ENCODE measurements around the gene KRT38.

DNA sequence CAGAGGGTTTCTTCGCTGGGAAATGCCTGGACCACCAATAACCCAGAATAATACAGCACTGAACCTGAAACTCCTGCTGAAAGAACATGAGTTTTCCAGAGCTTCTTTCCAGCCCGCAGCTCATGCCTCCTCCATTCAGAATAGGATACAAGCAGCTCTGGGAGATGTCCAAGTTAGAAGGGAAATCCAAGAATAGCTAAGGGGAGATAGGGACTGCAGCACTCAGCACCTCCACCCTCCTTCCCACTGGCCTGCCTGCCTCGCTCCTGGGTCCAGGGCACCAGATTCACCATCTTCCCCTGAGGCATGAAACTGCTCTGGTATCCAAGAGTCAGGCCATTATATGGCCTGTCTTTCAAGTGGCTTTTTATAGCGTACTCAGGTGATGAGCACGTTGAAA is 47.5 kb downstream of the KRT38 start:
- TF ChIP-seq, protein P1, sequence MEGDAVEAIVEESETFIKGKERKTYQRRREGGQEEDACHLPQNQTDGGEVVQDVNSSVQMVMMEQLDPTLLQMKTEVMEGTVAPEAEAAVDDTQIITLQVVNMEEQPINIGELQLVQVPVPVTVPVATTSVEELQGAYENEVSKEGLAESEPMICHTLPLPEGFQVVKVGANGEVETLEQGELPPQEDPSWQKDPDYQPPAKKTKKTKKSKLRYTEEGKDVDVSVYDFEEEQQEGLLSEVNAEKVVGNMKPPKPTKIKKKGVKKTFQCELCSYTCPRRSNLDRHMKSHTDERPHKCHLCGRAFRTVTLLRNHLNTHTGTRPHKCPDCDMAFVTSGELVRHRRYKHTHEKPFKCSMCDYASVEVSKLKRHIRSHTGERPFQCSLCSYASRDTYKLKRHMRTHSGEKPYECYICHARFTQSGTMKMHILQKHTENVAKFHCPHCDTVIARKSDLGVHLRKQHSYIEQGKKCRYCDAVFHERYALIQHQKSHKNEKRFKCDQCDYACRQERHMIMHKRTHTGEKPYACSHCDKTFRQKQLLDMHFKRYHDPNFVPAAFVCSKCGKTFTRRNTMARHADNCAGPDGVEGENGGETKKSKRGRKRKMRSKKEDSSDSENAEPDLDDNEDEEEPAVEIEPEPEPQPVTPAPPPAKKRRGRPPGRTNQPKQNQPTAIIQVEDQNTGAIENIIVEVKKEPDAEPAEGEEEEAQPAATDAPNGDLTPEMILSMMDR (IDR thresholded peaks at IDR 0.05), result no peak
- no peak for TF ChIP-seq POLR2A (IDR thresholded peaks at IDR 0.05)

Data from testis (tissue), 2 donors.